KOPT-K1 (cell line): ENCODE measurements around the gene IKBKG.
"Not testable (repeated sequence)": the region's sequence is repeated elsewhere in the genome, so short reads cannot be mapped to it uniquely, and the experiment has no call there.

Source experiments
- H3K27ac ChIP-seq: fragments of 200-600 bp; sonication (generic); 2 replicates; pipeline ENCODE4 v1.5.1; 2016; ENCODE audit warnings: antibody characterized with exemption, mild to moderate bottlenecking, low read depth, low read length; ENCODE audit not compliant: poor library complexity, severe bottlenecking
- H3K36me3 ChIP-seq: fragments of 200-600 bp; sonication (generic); 2 replicates; pipeline ENCODE4 v1.5.1; 2017; ENCODE audit warnings: antibody characterized with exemption, mild to moderate bottlenecking, low read length, moderate library complexity; ENCODE audit not compliant: insufficient read depth
- H3K9me3 ChIP-seq: fragments of 200-600 bp; sonication (generic); 2 replicates; pipeline ENCODE4 v1.5.1; 2017; ENCODE audit warnings: antibody characterized with exemption, low read length, mild to moderate bottlenecking; ENCODE audit not compliant: insufficient read depth, poor library complexity, severe bottlenecking

Gene IKBKG

GRCh38 chrX:154515966-154516655 lies 31.3 kb upstream of the IKBKG start, which contains the start of gene FAM3A:
TSS of gene FAM3A (minus strand) at chrX:154516232. CDS start at chrX:154515772, 460 bp downstream.
- Histone ChIP-seq H3K36me3 (no peaks in the 10 kb centered on the region), H3K9me3 (no peaks in the 10 kb centered on the region), H3K27ac (peak within 1 kb of the TSS; percentile 78)

- H3K9me3 ChIP-seq, result no peaks in the 10 kb centered on the region
- H3K36me3 ChIP-seq, result no peaks in the 10 kb centered on the region
- H3K27ac ChIP-seq, result peak overlapping the region; percentile 59
These were observed 30.7 kb upstream of the IKBKG start for GRCh38 chrX:154516656-154517100.

GRCh38 chrX:154517101-154517781 lies 30.2 kb upstream of the IKBKG start:
- Histone ChIP-seq H3K9me3 (no peaks in the 10 kb centered on the region), H3K36me3 (no peaks in the 10 kb centered on the region), H3K27ac (no peak overlapping the region)

- H3K27ac ChIP-seq, result no peak overlapping the region
- no peaks in the 10 kb centered on the region for H3K9me3 ChIP-seq
- H3K36me3 ChIP-seq, result no peaks in the 10 kb centered on the region
These were observed 28.0 kb upstream of the IKBKG start for GRCh38 chrX:154519389-154519788.

- Histone ChIP-seq H3K27ac (no peak overlapping the region), H3K9me3 (no peaks in the 10 kb centered on the region), H3K36me3 (peaks cover 4% of the 10 kb centered on the region; the same call in 1 of the 2 replicates)
These were observed 21.6 kb upstream of the IKBKG start for GRCh38 chrX:154525606-154526490.

- no peaks in the 10 kb centered on the region for H3K9me3 ChIP-seq
- H3K27ac ChIP-seq, result no peak overlapping the region
- peaks cover 8% of the 10 kb centered on the region; the same call in 1 of the 2 replicates for H3K36me3 ChIP-seq
These were observed 20.3 kb upstream of the IKBKG start for GRCh38 chrX:154526901-154527675.

GRCh38 chrX:154529206-154529612 lies 18.2 kb upstream of the IKBKG start:
- peaks cover 28% of the 10 kb centered on the region for H3K36me3 ChIP-seq
- H3K27ac ChIP-seq, result no peak overlapping the region
- H3K9me3 ChIP-seq, result no peaks in the 10 kb centered on the region

GRCh38 chrX:154530286-154530685 lies 17.1 kb upstream of the IKBKG start:
- Histone ChIP-seq H3K36me3 (peaks cover 37% of the 10 kb centered on the region), H3K9me3 (no peaks in the 10 kb centered on the region), H3K27ac (no peak overlapping the region)

GRCh38 chrX:154531626-154532025 lies 15.8 kb upstream of the IKBKG start:
- Histone ChIP-seq H3K36me3 (peaks cover 44% of the 10 kb centered on the region), H3K9me3 (no peaks in the 10 kb centered on the region), H3K27ac (no peak overlapping the region)

- Histone ChIP-seq H3K27ac (no peak overlapping the region), H3K9me3 (no peaks in the 10 kb centered on the region), H3K36me3 (peaks cover 44% of the 10 kb centered on the region)
These were observed 14.7 kb upstream of the IKBKG start for GRCh38 chrX:154532690-154533089.

- Histone ChIP-seq H3K9me3 (no peaks in the 10 kb centered on the region), H3K36me3 (peaks cover 55% of the 10 kb centered on the region), H3K27ac (no peak overlapping the region)
These were observed 12.7 kb upstream of the IKBKG start for GRCh38 chrX:154534526-154535322.

- H3K27ac ChIP-seq, result no peak overlapping the region
- peaks cover 57% of the 10 kb centered on the region for H3K36me3 ChIP-seq
- no peaks in the 10 kb centered on the region for H3K9me3 ChIP-seq
These were observed 11.5 kb upstream of the IKBKG start for GRCh38 chrX:154535892-154536291.

- Histone ChIP-seq H3K9me3 (no peaks in the 10 kb centered on the region), H3K36me3 (peaks cover 50% of the 10 kb centered on the region), H3K27ac (no peak overlapping the region)
These were observed 8.3 kb upstream of the IKBKG start for GRCh38 chrX:154539077-154539476.

GRCh38 chrX:154540365-154540764 lies 7.1 kb upstream of the IKBKG start:
- not testable (repeated sequence) for H3K27ac ChIP-seq
- peaks cover 50% of the 10 kb centered on the region for H3K36me3 ChIP-seq

More at GRCh38 chrX:154540365-154540764, 7.1 kb upstream of the IKBKG start:
- not testable (repeated sequence) for H3K9me3 ChIP-seq
